A673 (cell line): ENCODE measurements around the gene HYI. TPM values are rescaled to one million over a fixed set of nuclear protein-coding genes. Genes with fewer than 3 reads are reported as not detected.
A peak's percentile ranks its signal among the peaks of the same experiment; 100 is the strongest.
"Not testable (repeated sequence)": the region's sequence is repeated elsewhere in the genome, so short reads cannot be mapped to it uniquely, and the experiment has no call there.

Experiments used
- Bru-seq: library from RNA; stranded (reverse); fragments of 400-500 nt; gene quantifications from one replicate; lab custom pipeline; 2021; lab: Mats Ljungman, UMichigan
- BruChase-seq, 2 experiments: library from RNA; stranded (reverse); fragments of 400-500 nt; gene quantifications; one replicate each; lab custom pipeline; 2021; lab: Mats Ljungman, UMichigan
- BruUV-seq: library from RNA; stranded (reverse); fragments of 400-500 nt; replicated peaks from 2 replicates; lab custom pipeline; 2021; lab: Mats Ljungman, UMichigan
- CTCF ChIA-PET: fragments of 300-600 bp; sonication (Branson Sonifier 250); formaldehyde crosslinking; loops from one replicate; lab custom pipeline; 2022; ENCODE audit warnings: antibody characterized with exemption; lab: Charles Lee
- POLR2A ChIA-PET: fragments of 300-600 bp; sonication (Branson Sonifier 250); formaldehyde crosslinking; loops from one replicate; lab custom pipeline; 2022; ENCODE audit warnings: antibody characterized with exemption; ENCODE audit not compliant: low non-redundant PET; lab: Charles Lee
- DNase-seq: peaks from one replicate; pipeline ENCODE4 v3.0.0-alpha.2; 2015; ENCODE audit warnings: low spot score
- H3K27ac ChIP-seq: fragments of 200-600 bp; sonication (generic); 2 replicates; pipeline ENCODE4 v1.5.1; 2016; ENCODE audit warnings: mixed run types, low read depth, mild to moderate bottlenecking, mixed read lengths, antibody characterized with exemption, low read length; ENCODE audit not compliant: poor library complexity, severe bottlenecking
- H3K27me3 ChIP-seq: fragments of 200-600 bp; sonication (generic); replicated peaks from 2 replicates; pipeline ENCODE4 v1.6.1; 2017; ENCODE audit warnings: mixed run types, low read depth, mild to moderate bottlenecking, mixed read lengths, antibody characterized with exemption, low read length; ENCODE audit not compliant: insufficient read depth, poor library complexity
- H3K36me3 ChIP-seq: fragments of 200-600 bp; sonication (generic); 2 replicates; pipeline ENCODE4 v1.6.1; 2016; ENCODE audit warnings: mixed run types, mild to moderate bottlenecking, mixed read lengths, antibody characterized with exemption, low read length; ENCODE audit not compliant: insufficient read depth, poor library complexity, severe bottlenecking
- H3K4me1 ChIP-seq: fragments of 200-600 bp; sonication (generic); 2 replicates; pipeline ENCODE4 v1.6.1; 2017; ENCODE audit warnings: mixed run types, mild to moderate bottlenecking, mixed read lengths, antibody characterized with exemption, low read length; ENCODE audit not compliant: insufficient read depth, poor library complexity, severe bottlenecking
- H3K4me3 ChIP-seq: fragments of 200-600 bp; sonication (generic); 2 replicates; pipeline ENCODE4 v1.5.1; 2016; ENCODE audit warnings: low read depth, mixed run types, mild to moderate bottlenecking, mixed read lengths, low read length; ENCODE audit not compliant: poor library complexity, severe bottlenecking
- H3K9me3 ChIP-seq: fragments of 200-600 bp; sonication (generic); 2 replicates; pipeline ENCODE4 v1.6.1; 2016; ENCODE audit warnings: mixed run types, low read depth, mild to moderate bottlenecking, mixed read lengths, antibody characterized with exemption, low read length; ENCODE audit not compliant: poor library complexity, severe bottlenecking
- CTCF ChIP-seq: fragments of 300-800, 200-600 bp; sonication (generic); conservative IDR thresholded peaks from 2 replicates; pipeline ENCODE4 v1.5.1; 2017; ENCODE audit warnings: low read depth, mild to moderate bottlenecking, antibody characterized with exemption, low read length, moderate library complexity, mixed read lengths
- EZH2 ChIP-seq: fragments of 200-600 bp; sonication (generic); IDR thresholded peaks from 2 replicates; pipeline ENCODE4 v1.6.1; 2017; ENCODE audit warnings: borderline replicate concordance, low read depth, mild to moderate bottlenecking, mixed read lengths, antibody characterized with exemption, low read length; ENCODE audit not compliant: poor library complexity, severe bottlenecking
- intact Hi-C: fragments of 100-400 bp; cut with micrococcal nuclease; formaldehyde crosslinking; loops from one replicate; pipeline ENCODE4 v1.10.0; 2022; ENCODE audit not compliant: unreplicated experiment
- long read RNA-seq: library from polyadenylated mRNA; stranded (forward); transcript quantifications from one replicate; pipeline ENCODE4 v2.0.0, GENCODE V29; 2022
- total RNA-seq: library from RNA; stranded (reverse); gene quantifications from 2 replicates; pipeline ENCODE4 v1.2.3, GENCODE V29; 2021

The HYI gene, protein sequence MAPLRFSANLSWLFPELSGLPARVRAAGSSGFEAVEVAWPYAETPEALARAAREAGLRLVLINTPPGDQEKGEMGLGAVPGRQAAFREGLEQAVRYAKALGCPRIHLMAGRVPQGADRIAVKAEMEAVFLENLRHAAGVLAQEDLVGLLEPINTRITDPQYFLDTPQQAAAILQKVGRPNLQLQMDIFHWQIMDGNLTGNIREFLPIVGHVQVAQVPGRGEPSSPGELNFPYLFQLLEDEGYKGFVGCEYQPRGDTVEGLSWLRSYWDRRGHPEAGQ
- total RNA-seq (14.8 and 19.8 TPM in 2 replicates), Bru-seq, nascent RNA (percentile 54 among the genes with signal in this experiment), BruChase-seq, experiment 1, labeled RNA remaining after a 2-hour chase (percentile 54 among the genes with signal in this experiment), BruChase-seq, experiment 2, labeled RNA remaining after a 6-hour chase (percentile 60 among the genes with signal in this experiment)
- long read RNA-seq, partial matches to known transcripts, result 0 of 11 reads
- long read RNA-seq, other reads (novel, unspliced or antisense), result 3 of 11 reads

GRCh38 chr1:43453442-43454269, at the start of gene HYI:
TSS of gene HYI (minus strand) at chr1:43453931. CDS start at chr1:43453793, 138 bp downstream.
- Histone ChIP-seq H3K4me1 (peaks cover 11% of the 10 kb centered on the region), H3K27me3 (peaks cover 6% of the 10 kb centered on the region), H3K36me3 (peaks cover 21% of the 10 kb centered on the region), H3K27ac (peak within 1 kb of the TSS; percentile 82), H3K9me3 (no peaks in the 10 kb centered on the region), H3K4me3 (peak within 1 kb of the TSS; percentile 56)
- DNase-seq, result peak; percentile 91
- no TSS peak for BruUV-seq
- CTCF ChIA-PET, result no interaction called here
- TF ChIP-seq EZH2, result no peak
- TF ChIP-seq CTCF, result no peak
- intact Hi-C loops, result no loop called here
- POLR2A ChIA-PET, result interaction anchor here (0.9 kb wide), 1 partner anchor 226 kb away, joined by 8 read pairs; no protein-coding TSS in a partner anchor

DNA sequence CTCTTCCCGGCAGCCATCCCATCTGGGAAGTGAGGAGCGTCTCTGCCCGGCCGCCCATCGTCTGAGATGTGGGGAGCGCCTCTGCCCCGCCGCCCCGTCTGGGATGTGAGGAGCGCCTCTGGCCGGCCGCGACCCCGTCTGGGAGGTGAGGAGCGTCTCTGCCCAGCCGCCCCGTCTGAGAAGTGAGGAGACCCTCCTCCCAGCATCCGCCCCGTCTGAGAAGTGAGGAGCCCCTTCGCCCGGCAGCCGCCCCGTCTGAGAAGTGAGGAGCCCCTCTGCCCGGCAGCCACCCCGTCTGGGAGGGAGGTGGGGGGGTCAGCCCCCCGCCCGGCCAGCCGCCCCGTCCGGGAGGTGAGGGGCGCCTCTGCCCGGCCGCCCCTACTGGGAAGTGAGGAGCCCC, 48.1 kb upstream of the HYI start:
- H3K36me3 ChIP-seq, BruUV-seq, H3K27ac ChIP-seq, H3K4me1 ChIP-seq, H3K27me3 ChIP-seq, DNase-seq, H3K9me3 ChIP-seq, CTCF ChIA-PET, H3K4me3 ChIP-seq, intact Hi-C loops, POLR2A ChIA-PET: not testable (repeated sequence)

DNA sequence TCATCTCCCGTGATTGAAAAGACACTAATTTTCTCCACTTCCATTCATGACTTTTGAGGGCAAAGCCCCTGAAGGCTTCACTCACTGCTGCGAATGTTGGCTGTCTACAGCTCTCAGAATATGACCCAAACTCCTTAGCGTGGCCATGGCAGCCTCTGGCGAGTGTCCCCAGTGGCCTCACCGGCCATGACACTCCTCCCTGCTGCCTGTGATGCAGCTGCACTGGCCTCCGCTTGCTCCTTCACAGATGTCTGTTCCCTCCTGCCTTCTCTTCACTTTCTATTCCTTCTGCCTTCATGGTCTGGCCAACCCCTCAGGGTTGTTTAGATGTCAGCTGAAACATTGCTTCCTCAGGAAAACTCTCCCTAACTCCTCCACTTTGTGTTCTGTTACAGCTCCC, 46.2 kb upstream of the HYI start:
- CTCF ChIA-PET, result no interaction called here
- intact Hi-C loops, result no loop called here

More for the DNA sequence above, 46.2 kb upstream of the HYI start:
- Histone ChIP-seq H3K36me3 (no peaks in the 10 kb centered on the region), H3K4me1 (no peaks in the 10 kb centered on the region), H3K27ac (no peak overlapping the region), H3K4me3 (no peak overlapping the region), H3K9me3 (no peaks in the 10 kb centered on the region), H3K27me3 (no peaks in the 10 kb centered on the region)
- DNase-seq, result no peak
- TF ChIP-seq CTCF (no peak), EZH2 (no peak)
- BruUV-seq, result no TSS peak
- POLR2A ChIA-PET, result no interaction called here
